ENCODE results near the gene MAN2A1.

MAN2A1 gene

DNA sequence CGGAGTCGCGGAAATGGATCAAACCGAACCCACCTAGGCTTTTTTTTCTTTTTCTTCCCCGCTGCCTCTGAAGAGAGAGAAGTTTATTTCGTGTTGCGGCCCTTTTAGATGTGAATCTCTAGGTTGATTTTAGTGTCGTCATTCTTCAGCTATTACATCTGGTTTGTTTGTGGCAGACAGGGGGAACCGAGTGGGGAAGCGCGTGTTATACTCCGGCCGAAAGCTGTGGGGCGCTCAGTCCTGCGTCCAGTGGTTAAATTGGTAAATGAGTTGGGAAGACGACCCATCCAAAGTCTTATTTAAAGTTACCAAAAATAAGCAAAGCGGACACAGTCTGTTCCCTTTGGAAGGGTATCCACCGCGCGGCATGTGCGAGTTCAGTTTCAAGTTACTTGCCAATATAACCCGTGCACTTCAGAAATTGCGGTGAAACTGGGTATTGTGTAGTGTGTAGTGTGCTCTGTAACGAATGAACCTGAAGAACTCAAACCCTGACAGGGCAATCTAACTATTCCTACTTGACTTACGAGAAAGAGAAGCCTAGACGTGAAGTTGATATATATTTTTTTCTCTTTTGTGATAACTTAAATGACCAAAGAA, 1.3 kb downstream of the MAN2A1 start:
- H3K4me3 Mint-ChIP-seq: peak overlapping the region; percentile 88
- H3K27ac Mint-ChIP-seq: peak overlapping the region; percentile 92
- DNase-seq (ENCODE audit: low spot score in 2 of 2) (peak in 1 of 2 donors; percentile 56), ATAC-seq (ENCODE audit: low read depth) (peak; percentile 44)
- H3K4me1 Mint-ChIP-seq: peaks cover 38% of the 10 kb centered on the region
- H3K27me3 Mint-ChIP-seq: peaks cover 2% of the 10 kb centered on the region
- no peaks in the 10 kb centered on the region for H3K36me3 Mint-ChIP-seq
- peaks cover 2% of the 10 kb centered on the region for H3K9me3 Mint-ChIP-seq

GRCh38 chr5:109691996-109692395, 2.3 kb downstream of the MAN2A1 start:
- Mint-ChIP-seq H3K36me3 (no peaks in the 10 kb centered on the region), H3K4me1 (peaks cover 47% of the 10 kb centered on the region), H3K27ac (peak overlapping the region; percentile 92), H3K4me3 (peak overlapping the region; percentile 88), H3K27me3 (no peaks in the 10 kb centered on the region), H3K9me3 (no peaks in the 10 kb centered on the region)
- DNase-seq (ENCODE audit: low spot score in 2 of 2) (no peak), ATAC-seq (ENCODE audit: low read depth) (no peak)

GRCh38 chr5:109692852-109693251, 3.1 kb downstream of the MAN2A1 start:
- Mint-ChIP-seq H3K27ac (peak overlapping the region; percentile 92), H3K36me3 (no peaks in the 10 kb centered on the region), H3K27me3 (no peaks in the 10 kb centered on the region), H3K9me3 (no peaks in the 10 kb centered on the region), H3K4me1 (peaks cover 52% of the 10 kb centered on the region), H3K4me3 (peak overlapping the region; percentile 88)
- DNase-seq (ENCODE audit: low spot score in 2 of 2): no peak
- ATAC-seq (ENCODE audit: low read depth): no peak

DNA sequence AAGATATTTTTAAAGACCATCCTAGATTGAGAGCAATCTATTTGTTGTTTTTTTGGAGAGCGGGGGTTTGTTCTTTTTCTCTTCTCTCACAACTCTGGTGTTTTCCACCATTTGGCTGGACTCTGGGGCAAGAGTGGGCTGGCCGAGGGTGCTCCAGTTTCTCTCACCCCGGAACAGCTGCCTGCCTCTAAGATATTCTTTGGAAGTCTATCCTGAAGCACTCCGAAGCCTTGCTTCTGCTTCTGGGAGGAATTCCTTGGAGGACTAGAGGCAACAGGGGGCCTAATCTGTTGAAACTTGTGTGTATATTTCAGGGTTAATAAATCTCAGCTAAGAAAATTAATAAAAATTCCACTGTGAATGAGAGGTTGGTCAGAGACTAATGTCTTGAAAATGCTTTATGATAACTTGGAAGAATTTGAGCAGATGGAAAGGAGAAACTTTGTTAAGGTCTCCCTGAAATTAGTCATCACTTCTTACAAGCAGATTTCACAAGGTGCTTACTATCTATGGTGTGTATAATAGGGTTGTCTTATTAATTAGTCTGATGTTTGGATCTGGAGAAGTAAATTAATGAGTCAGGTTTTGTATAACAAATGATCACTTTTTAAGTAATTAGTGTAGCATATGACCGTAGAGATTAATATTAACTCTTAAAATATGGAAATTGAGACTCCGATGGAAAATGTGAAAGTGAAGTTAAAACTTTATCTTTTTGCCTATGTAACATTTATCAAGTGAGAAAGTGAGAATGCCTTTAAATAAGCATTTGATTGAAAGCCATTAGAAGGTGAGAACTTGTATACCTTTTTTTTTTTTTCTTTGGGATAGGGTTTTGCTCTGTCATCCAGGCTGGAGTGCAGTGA, 4.0 kb downstream of the MAN2A1 start:
- Mint-ChIP-seq H3K9me3 (no peaks in the 10 kb centered on the region), H3K27ac (peak overlapping the region; percentile 92)

GRCh38 chr5:109694451-109694891, 4.7 kb downstream of the MAN2A1 start:
- DNase-seq (ENCODE audit: low spot score in 2 of 2) (no peak), ATAC-seq (ENCODE audit: low read depth) (no peak)
- Mint-ChIP-seq H3K4me3 (peak overlapping the region; percentile 14), H3K27me3 (no peaks in the 10 kb centered on the region), H3K27ac (peak overlapping the region; percentile 92), H3K9me3 (no peaks in the 10 kb centered on the region), H3K36me3 (peaks cover 3% of the 10 kb centered on the region), H3K4me1 (peaks cover 60% of the 10 kb centered on the region)

More for the DNA sequence above, 4.0 kb downstream of the MAN2A1 start:
- ATAC-seq (ENCODE audit: low read depth): no peak
- no peaks in the 10 kb centered on the region for H3K27me3 Mint-ChIP-seq
- H3K4me1 Mint-ChIP-seq: peaks cover 55% of the 10 kb centered on the region
- no peak for DNase-seq (ENCODE audit: low spot score in 2 of 2)
- H3K4me3 Mint-ChIP-seq: peak overlapping the region; percentile 88
- H3K36me3 Mint-ChIP-seq: no peaks in the 10 kb centered on the region

DNA sequence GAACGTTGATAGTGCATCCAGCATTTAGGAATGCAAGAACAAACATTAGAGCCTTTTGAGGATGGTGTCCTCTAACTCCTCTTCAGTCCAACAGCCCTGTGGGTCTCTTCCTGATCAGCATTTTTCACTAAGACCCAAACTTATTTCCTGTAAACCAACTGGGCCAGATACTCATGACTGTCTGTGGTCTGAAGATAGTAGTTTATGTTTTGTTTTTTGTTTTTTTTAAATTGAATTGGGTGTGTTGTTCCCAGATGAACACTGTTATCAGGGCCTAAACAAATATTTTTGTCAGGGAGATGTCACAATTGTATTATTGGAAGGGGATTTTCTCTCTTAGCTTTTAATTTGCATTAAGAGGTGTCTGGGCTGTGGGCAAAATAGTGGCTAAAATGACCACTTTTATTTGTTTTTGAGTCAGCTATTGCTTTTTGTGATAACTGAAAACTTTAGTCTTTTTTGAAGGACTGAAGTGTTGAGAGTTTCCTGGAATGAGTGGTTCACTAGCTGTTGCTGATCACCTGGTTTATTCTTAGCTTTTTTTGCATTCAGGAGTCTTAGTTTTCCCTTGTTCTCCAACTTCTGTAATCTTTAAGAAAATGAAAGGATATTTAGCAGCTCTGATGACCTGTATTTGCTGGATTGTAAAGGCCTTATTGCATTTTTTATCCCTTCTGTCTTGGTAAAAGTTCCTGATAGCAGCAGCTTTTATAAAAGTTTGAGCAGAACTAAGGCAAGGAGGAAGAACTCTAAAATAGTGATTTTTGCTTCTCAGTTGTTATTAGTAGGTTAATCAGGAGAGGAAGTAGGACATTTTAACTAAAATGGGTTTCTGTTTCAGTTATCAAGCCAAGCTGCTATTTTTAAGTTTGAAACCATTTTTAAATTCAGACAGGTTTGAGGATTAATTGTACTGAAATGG, 5.5 kb downstream of the MAN2A1 start:
- Mint-ChIP-seq H3K27me3 (no peaks in the 10 kb centered on the region), H3K27ac (peak overlapping the region; percentile 92), H3K9me3 (no peaks in the 10 kb centered on the region), H3K4me1 (peaks cover 65% of the 10 kb centered on the region), H3K36me3 (peaks cover 5% of the 10 kb centered on the region), H3K4me3 (peak overlapping the region; percentile 82)
- ATAC-seq (ENCODE audit: low read depth): peak; percentile 50
- peak in 1 of 2 donors; percentile 7 for DNase-seq (ENCODE audit: low spot score in 2 of 2)

DNA sequence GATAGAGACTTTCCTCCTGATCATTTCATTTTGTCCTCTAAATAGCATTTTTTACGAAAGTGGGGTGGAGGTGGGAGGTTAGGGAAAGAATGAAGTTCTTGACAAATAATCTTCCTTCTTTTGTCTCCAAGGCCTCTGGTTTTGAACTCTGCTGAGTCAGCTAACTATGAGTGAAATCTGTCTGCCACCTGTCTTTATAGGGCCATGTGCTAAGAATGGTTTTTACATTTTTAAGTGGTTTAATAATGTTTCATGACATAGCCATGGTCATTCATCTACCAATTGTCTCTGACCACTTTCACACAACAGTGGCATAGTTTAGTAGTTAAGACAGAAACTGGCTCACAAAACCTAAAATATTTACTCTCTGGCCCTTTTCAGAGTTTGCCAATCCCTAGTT, 7.6 kb downstream of the MAN2A1 start:
- Mint-ChIP-seq H3K9me3 (no peaks in the 10 kb centered on the region), H3K4me1 (peaks cover 72% of the 10 kb centered on the region), H3K4me3 (no peak overlapping the region), H3K27me3 (no peaks in the 10 kb centered on the region), H3K36me3 (peaks cover 9% of the 10 kb centered on the region), H3K27ac (peak overlapping the region; percentile 92)
- no peak for DNase-seq (ENCODE audit: low spot score in 2 of 2)
- ATAC-seq (ENCODE audit: low read depth): no peak

- DNase-seq (ENCODE audit: low spot score in 2 of 2) (no peak), ATAC-seq (ENCODE audit: low read depth) (no peak)
- H3K27ac Mint-ChIP-seq: peak overlapping the region; percentile 58
- peaks cover 12% of the 10 kb centered on the region for H3K36me3 Mint-ChIP-seq
- H3K9me3 Mint-ChIP-seq: no peaks in the 10 kb centered on the region
- H3K4me1 Mint-ChIP-seq: peaks cover 54% of the 10 kb centered on the region
- H3K27me3 Mint-ChIP-seq: no peaks in the 10 kb centered on the region
- H3K4me3 Mint-ChIP-seq: no peak overlapping the region
Measured at GRCh38 chr5:109700516-109701153, 10.9 kb downstream of the MAN2A1 start.

- H3K4me1 Mint-ChIP-seq: peaks cover 52% of the 10 kb centered on the region
- no peak overlapping the region for H3K4me3 Mint-ChIP-seq
- DNase-seq (ENCODE audit: low spot score in 2 of 2): no peak
- H3K36me3 Mint-ChIP-seq: peaks cover 14% of the 10 kb centered on the region
- peak overlapping the region; percentile 54 for H3K27ac Mint-ChIP-seq
- no peaks in the 10 kb centered on the region for H3K27me3 Mint-ChIP-seq
- no peak for ATAC-seq (ENCODE audit: low read depth)
- H3K9me3 Mint-ChIP-seq: no peaks in the 10 kb centered on the region
Measured at GRCh38 chr5:109701252-109701651, 11.5 kb downstream of the MAN2A1 start.

DNA sequence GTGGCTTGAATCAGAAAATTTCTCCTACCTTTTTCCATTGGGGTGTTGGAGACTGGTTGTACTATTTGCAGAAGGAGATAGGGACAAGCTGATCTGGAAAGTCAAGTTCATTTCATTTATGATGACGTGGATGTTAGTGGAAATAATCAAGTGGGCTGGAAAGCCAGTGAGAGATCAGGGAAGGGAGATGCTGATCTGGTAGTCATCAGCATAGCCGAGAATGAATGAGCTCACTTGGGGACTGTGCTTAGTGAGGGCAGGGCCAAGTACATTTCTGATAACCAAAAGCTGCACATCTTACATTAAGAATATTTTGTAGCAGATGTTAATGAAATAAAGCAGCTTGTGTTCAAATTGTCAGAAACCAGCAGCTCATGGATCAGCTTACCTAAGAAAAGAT, 12.1 kb downstream of the MAN2A1 start:
- no peaks in the 10 kb centered on the region for H3K9me3 Mint-ChIP-seq
- H3K27me3 Mint-ChIP-seq: no peaks in the 10 kb centered on the region
- peaks cover 17% of the 10 kb centered on the region for H3K36me3 Mint-ChIP-seq
- no peak overlapping the region for H3K4me3 Mint-ChIP-seq
- DNase-seq (ENCODE audit: low spot score in 2 of 2) (no peak), ATAC-seq (ENCODE audit: low read depth) (no peak)
- no peak overlapping the region for H3K27ac Mint-ChIP-seq
- H3K4me1 Mint-ChIP-seq: peaks cover 48% of the 10 kb centered on the region

GRCh38 chr5:109703166-109703565, 13.4 kb downstream of the MAN2A1 start:
- Mint-ChIP-seq H3K36me3 (peaks cover 24% of the 10 kb centered on the region), H3K27me3 (no peaks in the 10 kb centered on the region), H3K9me3 (no peaks in the 10 kb centered on the region), H3K4me1 (peaks cover 50% of the 10 kb centered on the region), H3K4me3 (no peak overlapping the region), H3K27ac (no peak overlapping the region)
- DNase-seq (ENCODE audit: low spot score in 2 of 2) (no peak), ATAC-seq (ENCODE audit: low read depth) (no peak)

DNA sequence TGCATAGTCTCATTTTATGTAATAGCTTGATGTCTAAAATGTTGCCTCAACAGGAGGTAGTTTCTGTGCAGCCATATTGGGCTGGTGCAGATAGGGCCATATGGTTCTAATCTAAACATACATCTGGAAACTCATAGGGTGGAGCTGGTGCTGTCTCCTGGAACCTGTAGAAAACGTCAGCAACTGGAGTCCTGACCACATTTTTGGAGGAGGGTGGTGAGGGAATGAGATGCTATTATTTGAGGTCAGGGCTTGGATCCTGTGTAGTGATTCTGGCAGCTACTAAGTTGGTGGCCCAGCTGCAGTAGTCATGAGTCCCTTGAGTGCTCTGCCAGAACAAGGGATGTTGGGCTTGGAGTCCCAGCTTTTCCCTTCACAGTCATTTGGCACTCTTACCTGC, 14.1 kb downstream of the MAN2A1 start:
- DNase-seq (ENCODE audit: low spot score in 2 of 2): no peak
- H3K9me3 Mint-ChIP-seq: no peaks in the 10 kb centered on the region
- no peaks in the 10 kb centered on the region for H3K27me3 Mint-ChIP-seq
- H3K4me3 Mint-ChIP-seq: no peak overlapping the region
- no peak overlapping the region for H3K27ac Mint-ChIP-seq
- H3K4me1 Mint-ChIP-seq: peaks cover 54% of the 10 kb centered on the region
- no peak for ATAC-seq (ENCODE audit: low read depth)
- H3K36me3 Mint-ChIP-seq: peaks cover 24% of the 10 kb centered on the region

GRCh38 chr5:109704282-109704952, 14.7 kb downstream of the MAN2A1 start:
- Mint-ChIP-seq H3K36me3 (peaks cover 23% of the 10 kb centered on the region), H3K4me1 (peaks cover 55% of the 10 kb centered on the region), H3K9me3 (no peaks in the 10 kb centered on the region), H3K27ac (no peak overlapping the region), H3K27me3 (no peaks in the 10 kb centered on the region), H3K4me3 (no peak overlapping the region)
- no peak for DNase-seq (ENCODE audit: low spot score in 2 of 2)
- ATAC-seq (ENCODE audit: low read depth): no peak

All from memory B cell (primary cell).